Measurements from ENCODE around the gene THOP1. TPM values are rescaled to one million over a fixed set of nuclear protein-coding genes. Genes with fewer than 3 reads are reported as not detected.

The THOP1 gene
- total RNA-seq, 1 experiment from 2014 or later: 143 TPM

DNA sequence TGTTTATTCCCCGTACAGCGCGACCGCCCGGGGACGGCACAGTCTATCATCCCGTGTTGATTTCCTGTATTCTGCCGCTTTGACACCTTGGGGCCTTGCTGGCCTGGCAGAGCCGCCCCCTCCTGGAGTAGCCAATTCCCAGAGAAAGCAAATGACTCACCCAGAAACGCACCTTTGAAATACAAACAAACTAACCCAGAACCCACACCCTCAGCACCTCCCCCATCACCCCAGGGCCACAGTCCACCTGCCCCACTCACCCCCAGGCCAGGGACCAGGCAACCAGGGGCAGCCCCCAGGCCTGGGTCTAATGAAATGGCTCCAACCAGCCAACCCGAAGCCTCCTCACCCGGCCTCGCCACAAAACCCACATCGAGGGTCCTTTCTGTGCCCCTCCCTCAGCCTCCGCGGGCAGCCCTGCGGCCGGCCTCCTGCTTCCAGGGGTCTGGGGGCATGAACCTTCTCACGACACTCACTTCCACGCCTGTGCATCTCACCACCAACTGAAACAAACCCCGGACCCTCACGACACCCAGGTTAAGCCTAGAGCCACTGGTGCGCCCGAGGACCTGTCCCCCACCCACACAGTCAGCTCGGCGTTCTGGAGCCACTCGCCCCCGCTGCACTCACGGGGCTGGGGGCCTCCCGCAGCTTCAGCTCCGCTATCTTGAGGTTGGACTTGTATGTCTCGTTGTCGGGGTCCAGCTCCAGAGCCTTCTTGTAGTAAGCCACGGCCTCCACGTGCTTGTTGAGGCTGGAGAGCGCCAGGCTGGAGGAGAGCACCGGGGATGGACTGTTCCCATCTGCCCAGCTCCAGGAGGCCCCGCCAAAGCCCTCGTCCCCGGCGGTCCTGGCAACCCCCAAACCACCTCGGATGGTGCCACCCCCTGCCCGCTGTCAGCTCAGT lies 23.2 kb upstream of the THOP1 start:
- POLR2A ChIA-PET: no interaction called here
- no peak for ATAC-seq
- in situ Hi-C loops (cut with HindIII; ENCODE audit: low pct_unique_long_range_greater_than_20kb, low sequenced_read_pairs) (no loop called here), intact Hi-C loops (cut with micrococcal nuclease; ENCODE audit: unreplicated experiment) (no loop called here)
- H3K4me1 ChIP-seq (ENCODE audit: control insufficient read depth, insufficient read depth, low read length): no peaks in the 10 kb centered on the region
- H3K27me3 ChIP-seq (ENCODE audit: control insufficient read depth, insufficient read depth, low read length): no peaks in the 10 kb centered on the region
- CTCF ChIA-PET: no interaction called here
- no peak for DNase-seq (ENCODE audit: low read depth, low spot score)
- no peaks in the 10 kb centered on the region; the same call in 1 of the 2 replicates for H3K36me3 ChIP-seq (ENCODE audit: control insufficient read depth, insufficient read depth, low read length)
- H3K9me3 ChIP-seq (ENCODE audit: control insufficient read depth, insufficient read depth, low read depth, low read length): no peaks in the 10 kb centered on the region
- no peak overlapping the region for H3K4me3 ChIP-seq (ENCODE audit: low read depth in 2 of 2, low read length in 2 of 2)
- BruUV-seq (replicated peaks): no TSS peak
- no peak for TF ChIP-seq SIN3A (IDR thresholded peaks at IDR 0.05; ENCODE audit: borderline replicate concordance, insufficient read depth, low read depth, low read length)
- no peak for TF ChIP-seq TCF7L2 (IDR thresholded peaks at IDR 0.05; ENCODE audit: low read depth, low read length)
- TF ChIP-seq, protein P1, sequence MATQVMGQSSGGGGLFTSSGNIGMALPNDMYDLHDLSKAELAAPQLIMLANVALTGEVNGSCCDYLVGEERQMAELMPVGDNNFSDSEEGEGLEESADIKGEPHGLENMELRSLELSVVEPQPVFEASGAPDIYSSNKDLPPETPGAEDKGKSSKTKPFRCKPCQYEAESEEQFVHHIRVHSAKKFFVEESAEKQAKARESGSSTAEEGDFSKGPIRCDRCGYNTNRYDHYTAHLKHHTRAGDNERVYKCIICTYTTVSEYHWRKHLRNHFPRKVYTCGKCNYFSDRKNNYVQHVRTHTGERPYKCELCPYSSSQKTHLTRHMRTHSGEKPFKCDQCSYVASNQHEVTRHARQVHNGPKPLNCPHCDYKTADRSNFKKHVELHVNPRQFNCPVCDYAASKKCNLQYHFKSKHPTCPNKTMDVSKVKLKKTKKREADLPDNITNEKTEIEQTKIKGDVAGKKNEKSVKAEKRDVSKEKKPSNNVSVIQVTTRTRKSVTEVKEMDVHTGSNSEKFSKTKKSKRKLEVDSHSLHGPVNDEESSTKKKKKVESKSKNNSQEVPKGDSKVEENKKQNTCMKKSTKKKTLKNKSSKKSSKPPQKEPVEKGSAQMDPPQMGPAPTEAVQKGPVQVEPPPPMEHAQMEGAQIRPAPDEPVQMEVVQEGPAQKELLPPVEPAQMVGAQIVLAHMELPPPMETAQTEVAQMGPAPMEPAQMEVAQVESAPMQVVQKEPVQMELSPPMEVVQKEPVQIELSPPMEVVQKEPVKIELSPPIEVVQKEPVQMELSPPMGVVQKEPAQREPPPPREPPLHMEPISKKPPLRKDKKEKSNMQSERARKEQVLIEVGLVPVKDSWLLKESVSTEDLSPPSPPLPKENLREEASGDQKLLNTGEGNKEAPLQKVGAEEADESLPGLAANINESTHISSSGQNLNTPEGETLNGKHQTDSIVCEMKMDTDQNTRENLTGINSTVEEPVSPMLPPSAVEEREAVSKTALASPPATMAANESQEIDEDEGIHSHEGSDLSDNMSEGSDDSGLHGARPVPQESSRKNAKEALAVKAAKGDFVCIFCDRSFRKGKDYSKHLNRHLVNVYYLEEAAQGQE (IDR thresholded peaks at IDR 0.05; ENCODE audit: insufficient read depth in 1 of 2, low read depth in 2 of 2, low read length in 1 of 2): no peak
- H3K27ac ChIP-seq (ENCODE audit: low read length): no peak overlapping the region

GRCh38 chr19:2762783-2763496 lies 22.4 kb upstream of the THOP1 start:
- no peaks in the 10 kb centered on the region for H3K9me3 ChIP-seq (ENCODE audit: control insufficient read depth, insufficient read depth, low read depth, low read length)
- ChIA-PET POLR2A (no interaction called here), CTCF (no interaction called here)
- H3K27ac ChIP-seq (ENCODE audit: low read length): no peak overlapping the region
- intact Hi-C loops (cut with micrococcal nuclease; ENCODE audit: unreplicated experiment) (no loop called here), in situ Hi-C loops (cut with HindIII; ENCODE audit: low pct_unique_long_range_greater_than_20kb, low sequenced_read_pairs) (no loop called here)
- no peak overlapping the region for H3K4me3 ChIP-seq (ENCODE audit: low read depth in 2 of 2, low read length in 2 of 2)
- no peak for DNase-seq (ENCODE audit: low read depth, low spot score)
- no TSS peak for BruUV-seq (replicated peaks)
- H3K36me3 ChIP-seq (ENCODE audit: control insufficient read depth, insufficient read depth, low read length): no peaks in the 10 kb centered on the region; the same call in 1 of the 2 replicates
- H3K27me3 ChIP-seq (ENCODE audit: control insufficient read depth, insufficient read depth, low read length): no peaks in the 10 kb centered on the region
- H3K4me1 ChIP-seq (ENCODE audit: control insufficient read depth, insufficient read depth, low read length): no peaks in the 10 kb centered on the region
- TF ChIP-seq SIN3A (IDR thresholded peaks at IDR 0.05; ENCODE audit: borderline replicate concordance, insufficient read depth, low read depth, low read length): no peak
- TF ChIP-seq CTCF (IDR thresholded peaks at IDR 0.05): no peak
- TF ChIP-seq, protein P1 (IDR thresholded peaks at IDR 0.05; ENCODE audit: insufficient read depth in 1 of 2, low read depth in 2 of 2, low read length in 1 of 2): no peak
- no peak for TF ChIP-seq POLR2AphosphoS5 (IDR thresholded peaks at IDR 0.05; ENCODE audit: low read depth, low read length)
- TF ChIP-seq TCF7L2 (IDR thresholded peaks at IDR 0.05; ENCODE audit: low read depth, low read length): no peak
- no peak for ATAC-seq

Measured in Panc1 (cell line).